Measurements from ENCODE around the gene ST6GALNAC2. TPM values are rescaled to one million over a fixed set of nuclear protein-coding genes. Genes with fewer than 3 reads are reported as not detected.
"Not testable (repeated sequence)": the region's sequence is repeated elsewhere in the genome, so short reads cannot be mapped to it uniquely, and the experiment has no call there.

ST6GALNAC2 gene
- total RNA-seq, 4 donors from 2014 or later, result 0.94 to 2.5 TPM; not detected in 2

DNA sequence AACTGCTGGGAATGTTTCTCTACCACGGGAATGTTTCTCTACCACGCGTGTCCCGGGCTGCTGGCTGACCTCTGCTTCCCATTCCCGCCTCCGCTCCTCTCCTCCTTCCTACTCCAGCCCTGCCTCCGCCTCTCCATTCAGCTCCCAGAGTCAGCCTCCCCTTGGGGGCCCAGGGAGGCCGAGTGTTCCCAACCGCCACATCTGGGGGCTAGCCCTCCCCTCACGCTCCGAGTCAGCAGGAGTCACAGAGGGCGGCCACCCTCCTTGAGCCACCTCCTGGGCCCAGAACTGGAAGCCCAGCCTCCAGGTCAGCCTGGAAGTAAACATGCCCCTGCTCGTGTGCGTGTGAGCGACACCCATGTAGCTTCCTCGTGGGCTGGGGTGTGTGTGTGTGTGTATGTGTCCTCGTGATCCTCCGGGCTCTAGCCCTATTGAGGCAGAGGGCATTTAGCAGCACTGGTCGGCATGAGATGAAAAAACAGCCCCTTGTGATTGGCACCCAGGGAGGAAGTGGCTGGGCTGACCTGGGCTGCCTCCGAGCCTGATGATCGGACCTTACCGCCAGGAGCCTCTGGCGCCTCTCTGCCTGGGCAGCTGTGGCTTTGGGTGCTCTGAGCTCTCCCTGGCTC is 55.5 kb downstream of the ST6GALNAC2 start:
- H3K27me3 ChIP-seq, result no peaks in the 10 kb centered on the region
- H3K27ac ChIP-seq, result peak overlapping the region; percentile 82 to 99 (median 89)
- peaks cover 0 to 45% (median 25%) of the 10 kb centered on the region in 4 donors for H3K4me1 ChIP-seq
- DNase-seq, result peak in 1 of 3 donors; percentile 69
- H3K9me3 ChIP-seq, result no peaks in the 10 kb centered on the region
- no peak overlapping the region for H3K4me3 ChIP-seq
- no peaks in the 10 kb centered on the region for H3K36me3 ChIP-seq
- no peak for TF ChIP-seq POLR2A (IDR thresholded peaks at IDR 0.05)
- TF ChIP-seq CTCF (IDR thresholded peaks at IDR 0.05), result peak in 1 of 6 experiments; percentile 9

- peaks cover 4 to 53% (median 25%) of the 10 kb centered on the region in 4 donors for H3K4me1 ChIP-seq
- TF ChIP-seq CTCF (IDR thresholded peaks at IDR 0.05) (no peak), POLR2A (IDR thresholded peaks at IDR 0.05) (no peak)
- peak overlapping the region; percentile 82 to 99 (median 89) for H3K27ac ChIP-seq
- no peaks in the 10 kb centered on the region for H3K36me3 ChIP-seq
- no peaks in the 10 kb centered on the region for H3K27me3 ChIP-seq
- H3K4me3 ChIP-seq, result peak overlapping the region in 1 of 4 donors; percentile 43
- no peaks in the 10 kb centered on the region for H3K9me3 ChIP-seq
- peak in 2 of 3 donors; percentile 67 to 83 for DNase-seq
Measured at GRCh38 chr17:76529224-76530094, 56.2 kb downstream of the ST6GALNAC2 start.

DNA sequence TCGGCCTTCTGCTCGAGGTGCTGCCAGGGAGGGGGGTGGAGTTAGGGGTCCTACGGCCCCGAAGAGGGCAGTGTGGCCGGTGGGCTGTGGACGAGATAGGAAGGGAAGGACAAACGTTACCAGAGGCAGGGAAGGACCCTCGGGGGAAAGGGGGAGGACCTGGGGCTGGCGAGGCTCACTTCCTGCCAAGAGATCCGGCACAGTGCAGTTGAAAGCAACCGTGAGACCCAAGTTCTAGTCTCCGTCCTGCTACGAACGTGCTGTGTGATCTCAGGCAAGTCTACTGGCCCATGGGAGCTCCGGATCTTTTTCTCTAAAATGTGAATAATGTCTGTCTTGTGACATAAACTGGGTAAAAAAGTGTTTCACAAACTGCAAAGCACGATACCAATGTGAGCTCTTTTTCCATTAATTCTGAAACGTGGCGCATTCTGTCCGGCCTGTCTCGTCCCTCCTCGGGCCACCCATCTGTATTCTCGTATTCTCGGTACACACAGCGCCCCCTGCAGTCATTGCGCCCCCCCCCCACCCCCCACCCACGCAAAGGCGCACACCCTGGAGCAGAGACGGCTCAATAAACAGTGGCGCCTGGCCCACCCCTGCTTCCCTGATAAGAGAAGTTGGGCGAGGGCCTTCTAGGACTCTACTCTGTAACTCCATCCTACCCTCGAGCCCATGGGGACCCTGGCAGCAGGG is 57.0 kb downstream of the ST6GALNAC2 start:
- Histone ChIP-seq H3K9me3 (no peaks in the 10 kb centered on the region), H3K27me3 (no peaks in the 10 kb centered on the region), H3K4me1 (peaks cover 4 to 55% (median 25%) of the 10 kb centered on the region in 4 donors), H3K27ac (peak overlapping the region; percentile 82 to 99 (median 89)), H3K4me3 (peak overlapping the region; percentile 23 to 57 (median 38)), H3K36me3 (no peaks in the 10 kb centered on the region)
- TF ChIP-seq POLR2A (IDR thresholded peaks at IDR 0.05), result no peak
- TF ChIP-seq CTCF (IDR thresholded peaks at IDR 0.05), result peak in 1 of 6 experiments; percentile 16
- DNase-seq, result peak in 2 of 3 donors; percentile 57 to 67

DNA sequence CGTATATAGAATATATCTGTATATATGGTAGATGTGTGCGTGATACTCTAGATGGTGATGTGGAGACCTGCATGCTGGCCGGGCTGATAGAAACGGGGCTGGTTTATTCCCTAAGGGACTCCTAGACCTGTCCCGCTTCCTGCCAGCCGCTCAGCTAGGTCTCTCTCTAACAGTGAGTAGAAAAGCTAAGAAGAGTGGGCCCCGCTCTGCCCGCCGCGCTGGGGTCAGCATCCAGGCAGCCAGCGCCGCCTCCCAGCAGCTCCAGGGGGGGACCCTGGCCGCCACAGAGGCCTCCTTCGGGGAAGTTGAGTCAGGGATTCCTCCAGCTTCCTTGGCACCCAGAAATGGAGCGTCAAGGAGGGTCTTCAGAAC is 57.5 kb downstream of the ST6GALNAC2 start:
- H3K27me3 ChIP-seq, result no peaks in the 10 kb centered on the region
- H3K27ac ChIP-seq, result peak overlapping the region; percentile 82 to 99 (median 89)
- peaks cover 4 to 59% (median 27%) of the 10 kb centered on the region in 4 donors for H3K4me1 ChIP-seq
- no peaks in the 10 kb centered on the region for H3K36me3 ChIP-seq
- H3K9me3 ChIP-seq, result no peaks in the 10 kb centered on the region
- DNase-seq, result no peak
- TF ChIP-seq POLR2A (IDR thresholded peaks at IDR 0.05), result no peak
- TF ChIP-seq CTCF (IDR thresholded peaks at IDR 0.05), result no peak
- peak overlapping the region; percentile 23 to 57 (median 38) for H3K4me3 ChIP-seq

DNA sequence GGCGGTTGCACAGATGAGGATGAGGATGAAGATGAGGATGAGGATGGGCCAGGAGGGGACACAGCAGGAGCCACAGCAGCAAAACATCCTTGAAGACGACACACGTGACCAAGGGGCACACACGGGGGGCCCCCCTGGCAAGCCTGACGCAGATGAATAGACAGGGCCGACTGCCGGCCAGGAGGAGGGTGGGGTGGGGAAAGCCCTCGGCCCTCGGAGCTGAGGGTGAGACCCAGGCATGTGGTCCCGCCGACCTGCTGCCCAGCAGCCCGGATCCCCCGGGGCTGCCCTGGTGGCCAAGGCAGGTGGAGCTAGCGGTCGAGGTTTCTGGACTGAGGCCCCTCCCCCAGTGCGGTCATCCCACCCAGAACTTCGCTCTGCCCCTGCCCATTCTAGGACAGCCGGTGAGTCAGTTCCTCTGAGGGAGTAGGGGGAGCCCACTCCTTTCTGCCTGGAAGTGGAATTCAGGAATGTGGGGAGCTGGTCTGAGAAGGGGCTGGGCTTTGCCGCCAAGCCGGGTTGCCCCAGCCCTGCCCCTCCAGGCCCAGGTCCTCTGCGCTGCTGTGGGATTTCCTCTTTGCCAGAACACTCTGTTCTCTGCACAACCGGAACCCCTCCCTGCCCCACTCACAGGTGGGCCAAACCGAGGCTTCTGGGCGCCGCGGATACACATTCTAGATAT is 58.1 kb downstream of the ST6GALNAC2 start:
- TF ChIP-seq CTCF (IDR thresholded peaks at IDR 0.05), result peak in 2 of 6 experiments; percentile 18 to 24
- TF ChIP-seq POLR2A (IDR thresholded peaks at IDR 0.05), result peak in 1 of 2 donors; percentile 29
- peak overlapping the region; percentile 82 to 99 (median 89) for H3K27ac ChIP-seq
- H3K4me1 ChIP-seq, result peaks cover 4 to 59% (median 29%) of the 10 kb centered on the region in 4 donors
- DNase-seq, result peak in 2 of 3 donors; percentile 91 to 94
- no peaks in the 10 kb centered on the region for H3K36me3 ChIP-seq
- no peaks in the 10 kb centered on the region for H3K9me3 ChIP-seq
- peak overlapping the region; percentile 23 to 57 (median 38) for H3K4me3 ChIP-seq
- H3K27me3 ChIP-seq, result no peaks in the 10 kb centered on the region

DNA sequence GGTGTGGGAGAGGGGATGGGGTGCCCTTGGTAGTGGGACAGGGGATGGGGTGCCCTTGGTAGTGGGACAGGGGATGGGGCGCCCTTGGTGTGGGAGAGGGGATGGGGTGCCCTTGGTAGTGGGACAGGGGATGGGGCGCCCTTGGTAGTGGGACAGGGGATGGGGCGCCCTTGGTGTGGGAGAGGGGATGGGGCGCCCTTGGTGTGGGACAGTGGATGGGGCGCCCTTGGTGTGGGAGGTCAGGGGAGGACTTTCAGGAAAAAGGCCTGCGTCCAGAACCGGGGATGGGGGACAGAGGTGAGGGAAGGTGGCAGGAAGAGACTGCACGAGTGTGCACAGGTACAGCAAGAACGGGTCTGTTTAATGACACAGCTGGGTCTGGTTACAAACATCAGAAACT is 58.6 kb downstream of the ST6GALNAC2 start:
- H3K27me3 ChIP-seq, H3K36me3 ChIP-seq, DNase-seq, H3K4me3 ChIP-seq, H3K9me3 ChIP-seq: not testable (repeated sequence)
- Histone ChIP-seq H3K27ac (peak overlapping the region; percentile 82 to 99 (median 89)), H3K4me1 (peaks cover 4 to 59% (median 29%) of the 10 kb centered on the region in 4 donors)

- not testable (repeated sequence) for H3K27me3 ChIP-seq, H3K9me3 ChIP-seq, H3K4me3 ChIP-seq, DNase-seq, H3K36me3 ChIP-seq
- peak overlapping the region in 2 of 4 donors; percentile 57 to 62 for H3K27ac ChIP-seq
- H3K4me1 ChIP-seq, result peaks cover 4 to 45% (median 22%) of the 10 kb centered on the region in 4 donors
Measured at GRCh38 chr17:76525513-76525833, 60.2 kb downstream of the ST6GALNAC2 start.
